NCI-H146 treated with DMSO at 0.1 percent for 48 hours (cell line): Measurements from ENCODE around the gene PATL1.
"Not testable (repeated sequence)": the region's sequence is repeated elsewhere in the genome, so short reads cannot be mapped to it uniquely, and the experiment has no call there.

Experiments
- DNase-seq: peaks from one replicate; lab custom pipeline; 2025; ENCODE audit not compliant: unreplicated experiment; lab: John Stamatoyannopoulos, UW

The PATL1 gene, protein sequence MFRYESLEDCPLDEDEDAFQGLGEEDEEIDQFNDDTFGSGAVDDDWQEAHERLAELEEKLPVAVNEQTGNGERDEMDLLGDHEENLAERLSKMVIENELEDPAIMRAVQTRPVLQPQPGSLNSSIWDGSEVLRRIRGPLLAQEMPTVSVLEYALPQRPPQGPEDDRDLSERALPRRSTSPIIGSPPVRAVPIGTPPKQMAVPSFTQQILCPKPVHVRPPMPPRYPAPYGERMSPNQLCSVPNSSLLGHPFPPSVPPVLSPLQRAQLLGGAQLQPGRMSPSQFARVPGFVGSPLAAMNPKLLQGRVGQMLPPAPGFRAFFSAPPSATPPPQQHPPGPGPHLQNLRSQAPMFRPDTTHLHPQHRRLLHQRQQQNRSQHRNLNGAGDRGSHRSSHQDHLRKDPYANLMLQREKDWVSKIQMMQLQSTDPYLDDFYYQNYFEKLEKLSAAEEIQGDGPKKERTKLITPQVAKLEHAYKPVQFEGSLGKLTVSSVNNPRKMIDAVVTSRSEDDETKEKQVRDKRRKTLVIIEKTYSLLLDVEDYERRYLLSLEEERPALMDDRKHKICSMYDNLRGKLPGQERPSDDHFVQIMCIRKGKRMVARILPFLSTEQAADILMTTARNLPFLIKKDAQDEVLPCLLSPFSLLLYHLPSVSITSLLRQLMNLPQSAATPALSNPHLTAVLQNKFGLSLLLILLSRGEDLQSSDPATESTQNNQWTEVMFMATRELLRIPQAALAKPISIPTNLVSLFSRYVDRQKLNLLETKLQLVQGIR

DNA sequence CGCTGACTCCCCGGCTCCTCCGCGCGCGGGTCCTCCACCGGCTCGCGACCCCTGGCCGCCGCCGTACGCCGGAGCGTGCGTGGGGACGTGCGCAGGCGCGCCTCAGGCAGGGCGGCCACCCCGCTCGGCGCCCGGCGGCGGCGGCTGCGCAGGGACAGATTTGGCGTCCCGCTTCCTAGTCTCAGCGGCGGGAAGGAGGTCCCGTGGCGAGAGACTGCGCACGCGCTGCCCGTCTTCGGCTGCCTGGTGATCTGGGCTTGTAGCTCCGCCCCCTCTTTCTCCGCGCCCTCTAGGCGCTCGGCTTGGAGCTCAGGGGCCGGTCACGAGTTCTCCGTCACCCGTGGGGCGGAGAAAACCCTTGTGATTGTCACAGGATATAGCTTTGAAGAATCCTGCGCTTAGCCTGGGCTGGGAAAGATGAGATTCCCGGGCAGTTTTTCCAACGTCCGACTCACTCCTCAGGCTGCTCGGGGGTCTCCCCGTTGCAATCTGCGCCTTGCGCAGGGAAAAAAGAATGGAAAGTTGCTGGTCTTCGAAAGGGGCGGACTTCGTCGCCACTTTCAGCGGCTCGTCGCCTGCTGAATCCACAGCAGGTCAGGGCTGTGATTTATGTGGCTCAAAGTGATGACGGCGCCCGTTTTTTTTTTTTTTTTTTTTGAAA is at the start of gene PATL1:
TSS of gene PATL1 (minus strand) at position 88 of the 661 bp plus-strand sequence. CDS start 142 bp downstream, outside the sequence.
- DNase-seq, result peak; percentile 96

GRCh38 chr11:59716051-59716450 is 47.2 kb upstream of the PATL1 start:
- no peak for DNase-seq

GRCh38 chr11:59713745-59714144 is 44.9 kb upstream of the PATL1 start, which contains the start of gene OR10V1:
Gene OR10V1 (minus strand): TSS chr11:59713845. CDS start chr11:59713845, 0 bp downstream.
- no peak for DNase-seq

DNA sequence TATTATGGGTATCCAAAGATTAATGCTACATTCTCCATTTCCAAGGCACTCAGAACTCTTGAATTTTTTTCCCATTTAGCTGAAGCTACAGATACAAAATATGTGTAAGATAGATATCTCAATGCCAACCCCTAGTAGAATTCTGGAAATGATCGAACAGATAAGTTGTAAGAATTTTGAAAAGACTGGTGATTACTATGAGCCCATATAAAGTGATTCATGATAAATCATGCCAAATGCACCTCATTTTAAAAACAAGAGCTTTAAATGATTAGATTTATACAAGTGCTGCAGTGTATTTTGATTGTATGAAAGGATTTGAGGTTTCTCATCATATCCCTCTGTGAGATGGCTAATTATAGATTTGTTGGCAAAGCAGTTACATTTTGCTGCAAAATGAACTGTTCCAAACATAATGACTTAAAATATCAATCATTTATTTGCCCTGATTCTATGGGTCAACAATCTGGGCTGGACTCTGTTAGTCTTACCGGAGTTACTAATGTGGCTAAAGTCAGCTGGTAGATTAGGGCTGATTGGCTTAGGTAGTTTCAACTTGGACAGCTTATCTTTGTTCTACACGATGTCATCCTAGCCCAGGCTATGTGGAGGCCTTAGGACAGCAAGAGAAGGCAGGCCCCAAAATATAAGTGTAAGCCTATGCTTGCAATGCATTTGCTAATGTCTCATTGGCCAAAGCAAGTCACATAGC is 41.5 kb upstream of the PATL1 start:
- DNase-seq, result no peak

GRCh38 chr11:59708537-59708936 is 39.7 kb upstream of the PATL1 start:
- DNase-seq, result no peak

GRCh38 chr11:59707371-59707770 is 38.5 kb upstream of the PATL1 start:
- DNase-seq, result no peak

- DNase-seq, result no peak
These were observed 37.9 kb upstream of the PATL1 start for GRCh38 chr11:59706518-59707285.

GRCh38 chr11:59705294-59705693 is 36.5 kb upstream of the PATL1 start:
- DNase-seq, result no peak

DNA sequence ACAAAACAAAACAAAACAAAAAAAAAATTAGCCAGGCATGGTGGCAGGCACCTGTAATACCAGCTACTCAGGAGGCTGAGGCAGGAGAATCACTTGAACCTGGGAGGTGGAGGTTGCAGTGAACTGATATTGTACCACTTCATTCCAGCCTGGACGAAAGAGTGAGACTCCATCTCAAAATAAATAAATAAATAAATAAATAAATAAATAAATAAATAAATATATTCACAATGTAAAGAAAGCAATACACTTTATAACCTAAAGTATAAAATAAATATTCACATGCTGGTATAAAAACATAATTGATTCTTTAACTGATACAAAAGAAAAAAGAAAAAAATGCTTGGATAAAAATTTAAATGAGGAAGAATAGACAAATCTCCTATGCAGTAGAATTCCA is 34.7 kb upstream of the PATL1 start:
- not testable (repeated sequence) for DNase-seq

DNA sequence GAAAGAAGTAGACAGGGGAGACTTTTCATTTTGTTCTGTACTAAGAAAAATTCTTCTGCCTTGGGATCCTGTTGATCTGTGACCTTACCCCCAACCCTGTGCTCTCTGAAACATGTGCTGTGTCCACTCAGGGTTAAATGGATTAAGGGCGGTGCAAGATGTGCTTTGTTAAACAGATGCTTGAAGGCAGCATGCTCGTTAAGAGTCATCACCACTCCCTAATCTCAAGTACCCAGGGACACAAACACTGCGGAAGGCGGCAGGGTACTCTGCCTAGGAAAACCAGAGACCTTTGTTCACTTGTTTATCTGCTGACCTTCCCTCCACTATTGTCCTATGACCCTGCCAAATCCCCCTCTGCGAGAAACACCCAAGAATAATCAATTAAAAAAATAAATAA is 31.3 kb upstream of the PATL1 start:
- not testable (repeated sequence) for DNase-seq

- DNase-seq, result no peak
These were observed 29.7 kb upstream of the PATL1 start for GRCh38 chr11:59698506-59698905.

GRCh38 chr11:59692915-59693314 is 24.1 kb upstream of the PATL1 start:
- no peak for DNase-seq

DNA sequence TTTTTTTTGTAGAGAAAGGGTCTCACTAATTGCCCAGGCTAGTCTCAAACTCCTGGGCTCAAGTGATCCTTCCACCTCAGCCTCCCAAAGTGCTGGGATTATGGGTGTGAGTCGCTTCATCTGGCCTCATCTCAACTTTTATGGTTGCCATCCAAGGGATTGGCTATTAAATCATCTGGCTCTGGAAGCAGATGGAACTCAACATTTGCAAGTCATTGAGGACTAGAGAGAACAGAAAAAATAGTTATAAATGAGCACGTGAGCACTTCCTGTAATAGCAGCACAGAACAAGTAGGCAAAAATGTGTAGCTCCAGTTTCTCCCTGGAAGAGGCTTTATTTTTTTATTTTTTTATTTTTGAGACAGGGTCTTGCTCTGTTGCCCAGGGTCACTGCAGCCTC is 22.3 kb upstream of the PATL1 start:
- DNase-seq, result no peak

GRCh38 chr11:59689015-59689414 is 20.2 kb upstream of the PATL1 start:
- DNase-seq, result peak; percentile 14

DNA sequence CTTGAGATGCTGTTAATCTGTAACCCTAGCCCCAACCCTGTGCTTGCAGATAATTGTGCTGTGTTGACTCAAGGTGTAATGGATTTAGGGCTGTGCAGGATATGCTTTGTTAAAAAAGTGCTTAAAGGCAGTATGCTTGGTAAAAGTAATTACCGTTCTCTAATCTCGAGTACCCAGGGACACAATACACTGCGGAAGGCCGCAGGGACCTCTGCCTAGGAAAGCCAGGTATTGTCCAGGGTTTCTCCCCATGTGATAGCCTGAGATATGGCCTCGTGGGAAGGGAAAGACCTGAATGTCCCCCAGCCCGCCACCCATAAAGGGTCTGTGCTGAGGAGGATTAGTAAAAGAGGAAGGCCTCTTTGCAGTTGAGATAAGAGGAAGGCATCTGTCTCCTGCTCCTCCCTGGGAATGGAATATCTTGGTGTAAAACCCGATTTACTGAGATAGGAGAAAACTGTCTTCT is 12.5 kb upstream of the PATL1 start:
- peak; percentile 39 for DNase-seq

- peak; percentile 26 for DNase-seq
These were observed 11.7 kb upstream of the PATL1 start for GRCh38 chr11:59680287-59681154.

- no peak for DNase-seq
These were observed 10.5 kb upstream of the PATL1 start for GRCh38 chr11:59679347-59679746.

DNA sequence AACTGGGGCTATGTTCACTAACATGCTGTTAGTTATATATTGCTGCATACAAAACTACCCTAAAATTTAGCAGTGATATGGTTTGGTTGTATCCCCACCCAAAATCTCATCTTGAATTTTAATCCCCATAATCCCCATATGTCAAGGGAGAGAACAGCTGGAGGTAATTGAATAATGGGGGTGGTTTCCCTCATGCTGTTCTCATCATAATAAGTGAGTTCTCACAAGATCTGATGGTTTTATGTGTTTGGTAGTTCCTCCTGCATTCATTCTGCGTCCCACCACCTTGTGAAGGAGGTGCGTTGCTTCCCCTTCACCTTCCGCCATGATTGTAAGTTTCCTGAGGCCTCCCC is 10.0 kb upstream of the PATL1 start:
- DNase-seq, result no peak

GRCh38 chr11:59678118-59678812 is 9.4 kb upstream of the PATL1 start:
- DNase-seq, result no peak
